Lung (tissue), 12 donors: ENCODE results near the gene CDH23. TPM values are rescaled to one million over a fixed set of nuclear protein-coding genes. Genes with fewer than 3 reads are reported as not detected.

Experiments
- ATAC-seq: fragments of 200-7000 bp; cut with Tn5 transposase; one replicate; pipeline ENCODE4 v1.9.1; 2020; ENCODE audit warnings: moderate number of reproducible peaks; ENCODE audit not compliant: insufficient read depth, low FRiP score
- DNase-seq, 3 donors: peaks; one replicate each; pipeline ENCODE4 v3.0.0-alpha.2; 2013 to 2017
- H3K27ac ChIP-seq, 2 donors: one replicate each; pipeline ENCODE4 v1.5.1; 2013; ENCODE audit warnings: mild to moderate bottlenecking in 2 of 2, moderate library complexity in 2 of 2, control low read depth in 1 of 2, inconsistent platforms in 1 of 2, low read depth in 1 of 2, low read length in 1 of 2
- H3K27me3 ChIP-seq, 3 donors: one replicate each; pipeline ENCODE4 v1.5.1; 2013; ENCODE audit warnings: low read length in 2 of 3; ENCODE audit not compliant: control insufficient read depth in 3 of 3, insufficient read depth in 3 of 3
- H3K36me3 ChIP-seq, 4 donors: one replicate each; pipeline ENCODE4 v1.5.1; 2013; ENCODE audit warnings: low read length in 4 of 4, mild to moderate bottlenecking in 1 of 4, moderate library complexity in 1 of 4; ENCODE audit not compliant: control insufficient read depth in 4 of 4, insufficient read depth in 4 of 4
- H3K4me1 ChIP-seq, 5 donors: one replicate each; pipeline ENCODE4 v1.5.1; 2013; ENCODE audit warnings: low read length in 5 of 5, mild to moderate bottlenecking in 2 of 5, moderate library complexity in 1 of 5; ENCODE audit not compliant: control insufficient read depth in 5 of 5, insufficient read depth in 5 of 5
- H3K4me3 ChIP-seq: one replicate; pipeline ENCODE4 v1.5.1; 2013; ENCODE audit warnings: mild to moderate bottlenecking, control low read depth, moderate library complexity
- H3K9ac ChIP-seq, 2 donors: one replicate each; pipeline ENCODE4 v1.5.1; 2013; ENCODE audit warnings: low read length in 2 of 2, control low read depth in 1 of 2; ENCODE audit not compliant: insufficient read depth in 1 of 2
- H3K9me3 ChIP-seq, 4 donors: one replicate each; pipeline ENCODE4 v1.5.1; 2013; ENCODE audit warnings: low read length in 3 of 4, mild to moderate bottlenecking in 1 of 4, moderate library complexity in 1 of 4; ENCODE audit not compliant: control insufficient read depth in 4 of 4, insufficient read depth in 3 of 4
- WGBS, 2 donors: extraction: QIAGEN DNeasy Blood & Tissue Kit; methylation state at CpG; one replicate each; pipeline ENCODE4 v1.1.7; 2013; 5-methylcytosine and 5-hydroxymethylcytosine counted together
- polyA plus RNA-seq, 2 donors: library from polyadenylated mRNA; stranded (reverse); fragments of 200-250 nt; gene quantifications; one replicate each; pipeline ENCODE4 v1.2.1, GENCODE V29; 2013
- total RNA-seq, 2 donors: library from RNA; depleted of rRNA in 1 of 2; stranded (reverse); fragments of >200 nt in 1 of 2; gene quantifications; one replicate each; pipeline ENCODE4 v1.2.1, GENCODE V29; 2014 to 2021
- TF ChIP-seq, protein P1 (sequence below): IDR thresholded peaks from 2 replicates; pipeline ENCODE4 v1.5.1; 2012; ENCODE audit warnings: mild to moderate bottlenecking; ENCODE audit errors: control extremely low read depth, extremely low read depth
- donor health status: control.
- donor health status: control.
- donor health status: Bipolar disorder and iron deficiency.
- donor health status: healthy.
- donor health status: DM: yes; HTN: yes; CAD: no.

The CDH23 gene
- total and polyA plus RNA-seq, 4 donors: 4.5 to 29.5 (median 6.0) TPM

DNA sequence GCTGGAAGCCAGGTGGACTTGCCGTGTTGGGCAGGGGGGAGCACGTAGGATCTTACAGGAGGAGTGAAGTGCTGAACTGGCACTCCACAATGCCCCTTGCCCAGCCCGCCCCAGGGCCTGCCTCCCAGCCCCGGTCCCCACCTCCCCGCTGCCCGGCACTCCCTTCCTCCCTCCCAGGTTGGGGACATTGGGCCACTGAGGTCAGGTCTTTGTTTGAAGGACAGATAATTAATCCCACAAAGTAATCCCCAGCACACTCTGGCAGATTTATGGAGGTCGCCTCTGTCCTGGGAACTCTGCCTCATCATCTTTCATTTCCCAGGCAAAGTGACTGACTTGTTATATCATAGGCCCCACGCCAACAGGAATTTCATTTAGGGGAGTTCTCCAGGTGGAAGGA is 200.0 kb downstream of the CDH23 start:
- H3K4me3 ChIP-seq: no peak overlapping the region
- H3K9ac ChIP-seq: no peak overlapping the region
- ATAC-seq (no peak), DNase-seq (no peak)
- no peak overlapping the region for H3K27ac ChIP-seq
- TF ChIP-seq, protein P1, sequence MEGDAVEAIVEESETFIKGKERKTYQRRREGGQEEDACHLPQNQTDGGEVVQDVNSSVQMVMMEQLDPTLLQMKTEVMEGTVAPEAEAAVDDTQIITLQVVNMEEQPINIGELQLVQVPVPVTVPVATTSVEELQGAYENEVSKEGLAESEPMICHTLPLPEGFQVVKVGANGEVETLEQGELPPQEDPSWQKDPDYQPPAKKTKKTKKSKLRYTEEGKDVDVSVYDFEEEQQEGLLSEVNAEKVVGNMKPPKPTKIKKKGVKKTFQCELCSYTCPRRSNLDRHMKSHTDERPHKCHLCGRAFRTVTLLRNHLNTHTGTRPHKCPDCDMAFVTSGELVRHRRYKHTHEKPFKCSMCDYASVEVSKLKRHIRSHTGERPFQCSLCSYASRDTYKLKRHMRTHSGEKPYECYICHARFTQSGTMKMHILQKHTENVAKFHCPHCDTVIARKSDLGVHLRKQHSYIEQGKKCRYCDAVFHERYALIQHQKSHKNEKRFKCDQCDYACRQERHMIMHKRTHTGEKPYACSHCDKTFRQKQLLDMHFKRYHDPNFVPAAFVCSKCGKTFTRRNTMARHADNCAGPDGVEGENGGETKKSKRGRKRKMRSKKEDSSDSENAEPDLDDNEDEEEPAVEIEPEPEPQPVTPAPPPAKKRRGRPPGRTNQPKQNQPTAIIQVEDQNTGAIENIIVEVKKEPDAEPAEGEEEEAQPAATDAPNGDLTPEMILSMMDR: no peak
- H3K36me3 ChIP-seq: no peaks in the 10 kb centered on the region
- peaks cover 0 to 22% (median 12%) of the 10 kb centered on the region in 5 donors for H3K4me1 ChIP-seq
- no peaks in the 10 kb centered on the region for H3K9me3 ChIP-seq
- WGBS, 2 donors: 95 to 99% methylated on average over 8 of the region's 8 CpGs
- no peaks in the 10 kb centered on the region for H3K27me3 ChIP-seq

DNA sequence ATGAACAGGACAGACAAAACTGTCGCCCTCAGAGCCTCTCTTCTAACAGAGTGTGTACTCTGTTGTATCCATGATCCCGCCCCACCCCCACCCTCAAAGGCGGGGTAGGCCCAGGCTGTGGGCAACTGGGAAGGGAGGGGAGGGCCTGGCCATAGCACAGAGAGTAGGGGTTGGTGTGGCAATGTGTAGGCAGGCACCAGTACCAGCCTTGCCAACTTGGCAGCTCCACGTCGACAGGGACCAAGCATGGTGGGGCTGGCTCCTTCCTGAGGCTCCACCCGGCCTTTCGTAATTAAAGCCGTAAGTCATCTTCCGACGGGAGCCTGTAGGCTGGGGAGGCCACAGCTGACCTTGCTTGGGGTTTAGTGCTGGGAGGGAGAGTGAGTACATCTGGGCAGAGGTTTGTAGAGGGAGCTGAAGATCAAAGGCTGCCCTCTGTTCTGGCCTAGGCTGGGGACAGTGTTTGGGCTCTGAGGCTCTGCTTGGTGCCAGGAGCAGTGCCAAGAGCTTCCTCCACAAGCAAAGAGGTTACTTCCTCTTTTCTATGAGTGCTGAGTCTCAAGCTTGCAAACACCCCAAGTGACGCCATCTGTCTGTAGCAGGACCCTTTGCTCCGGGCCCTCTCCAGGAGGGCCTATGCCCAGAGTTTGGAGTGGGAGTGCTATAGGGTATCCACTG is 201.2 kb downstream of the CDH23 start:
- H3K36me3 ChIP-seq: no peaks in the 10 kb centered on the region
- TF ChIP-seq, protein P1: no peak
- no peak overlapping the region for H3K9ac ChIP-seq
- ATAC-seq (peak; percentile 54), DNase-seq (peak; percentile 42 to 68 (median 49))
- no peaks in the 10 kb centered on the region for H3K9me3 ChIP-seq
- peaks cover 0 to 22% (median 12%) of the 10 kb centered on the region in 5 donors for H3K4me1 ChIP-seq
- WGBS, 2 donors: 35 to 43% methylated on average over 12 of the region's 12 CpGs
- peak overlapping the region in 1 of 2 donors; percentile 89 for H3K27ac ChIP-seq
- H3K27me3 ChIP-seq: no peaks in the 10 kb centered on the region
- no peak overlapping the region for H3K4me3 ChIP-seq

DNA sequence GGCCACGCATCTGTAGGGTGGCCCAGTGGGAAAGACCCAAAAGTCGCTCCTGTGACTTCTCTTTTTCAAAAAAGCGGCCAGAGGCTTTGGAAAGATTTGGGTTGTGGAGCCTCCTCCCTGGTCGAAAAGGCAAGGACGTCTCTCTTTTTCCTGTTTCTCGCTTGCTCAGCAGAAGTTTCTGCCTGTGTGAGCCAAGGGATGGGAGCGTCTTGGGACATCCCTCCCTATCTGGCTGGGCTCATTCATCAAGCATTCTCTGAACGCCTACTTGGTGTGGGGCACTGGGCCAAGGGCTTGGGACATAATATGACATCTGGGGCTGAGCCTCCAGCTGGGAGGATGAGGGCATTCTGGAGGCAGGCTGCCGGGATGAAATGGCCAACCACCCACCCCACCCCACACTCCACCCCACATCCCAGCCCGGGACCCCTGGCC is 201.9 kb downstream of the CDH23 start:
- Histone ChIP-seq H3K4me3 (no peak overlapping the region), H3K9ac (no peak overlapping the region), H3K27ac (peak overlapping the region in 1 of 2 donors; percentile 89), H3K4me1 (peaks cover 0 to 22% (median 12%) of the 10 kb centered on the region in 5 donors), H3K27me3 (no peaks in the 10 kb centered on the region), H3K36me3 (no peaks in the 10 kb centered on the region), H3K9me3 (no peaks in the 10 kb centered on the region)
- peak; percentile 58 for ATAC-seq
- DNase-seq: peak; percentile 75 to 88 (median 78)
- WGBS, 2 donors: 42% methylated on average over 10 of the region's 10 CpGs
- TF ChIP-seq, protein P1: no peak
